Measurements from ENCODE around the gene KIF6.

GRCh38 chr6:39599341-39599740 lies 125.9 kb downstream of the KIF6 start:
- TF ChIP-seq, protein P1, sequence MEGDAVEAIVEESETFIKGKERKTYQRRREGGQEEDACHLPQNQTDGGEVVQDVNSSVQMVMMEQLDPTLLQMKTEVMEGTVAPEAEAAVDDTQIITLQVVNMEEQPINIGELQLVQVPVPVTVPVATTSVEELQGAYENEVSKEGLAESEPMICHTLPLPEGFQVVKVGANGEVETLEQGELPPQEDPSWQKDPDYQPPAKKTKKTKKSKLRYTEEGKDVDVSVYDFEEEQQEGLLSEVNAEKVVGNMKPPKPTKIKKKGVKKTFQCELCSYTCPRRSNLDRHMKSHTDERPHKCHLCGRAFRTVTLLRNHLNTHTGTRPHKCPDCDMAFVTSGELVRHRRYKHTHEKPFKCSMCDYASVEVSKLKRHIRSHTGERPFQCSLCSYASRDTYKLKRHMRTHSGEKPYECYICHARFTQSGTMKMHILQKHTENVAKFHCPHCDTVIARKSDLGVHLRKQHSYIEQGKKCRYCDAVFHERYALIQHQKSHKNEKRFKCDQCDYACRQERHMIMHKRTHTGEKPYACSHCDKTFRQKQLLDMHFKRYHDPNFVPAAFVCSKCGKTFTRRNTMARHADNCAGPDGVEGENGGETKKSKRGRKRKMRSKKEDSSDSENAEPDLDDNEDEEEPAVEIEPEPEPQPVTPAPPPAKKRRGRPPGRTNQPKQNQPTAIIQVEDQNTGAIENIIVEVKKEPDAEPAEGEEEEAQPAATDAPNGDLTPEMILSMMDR (IDR thresholded peaks at IDR 0.05; ENCODE audit: insufficient read depth, low read length, poor library complexity, severe bottlenecking), result no peak
- no peak for TF ChIP-seq EZH2phosphoT487 (conservative IDR thresholded peaks at IDR 0.05; ENCODE audit: low read length)
